ENCODE measurements around the gene NBR1.

- TF ChIP-seq CTCF (conservative IDR thresholded peaks at IDR 0.05; ENCODE audit: low read depth in 2 of 2), result no peak
- TF ChIP-seq EZH2 (IDR thresholded peaks at IDR 0.05; ENCODE audit: low read depth, unreplicated experiment), result no peak
- no peak for TF ChIP-seq ZNF462 (CRISPR knock-in tag; IDR thresholded peaks at IDR 0.05)
- TF ChIP-seq, protein P1, sequence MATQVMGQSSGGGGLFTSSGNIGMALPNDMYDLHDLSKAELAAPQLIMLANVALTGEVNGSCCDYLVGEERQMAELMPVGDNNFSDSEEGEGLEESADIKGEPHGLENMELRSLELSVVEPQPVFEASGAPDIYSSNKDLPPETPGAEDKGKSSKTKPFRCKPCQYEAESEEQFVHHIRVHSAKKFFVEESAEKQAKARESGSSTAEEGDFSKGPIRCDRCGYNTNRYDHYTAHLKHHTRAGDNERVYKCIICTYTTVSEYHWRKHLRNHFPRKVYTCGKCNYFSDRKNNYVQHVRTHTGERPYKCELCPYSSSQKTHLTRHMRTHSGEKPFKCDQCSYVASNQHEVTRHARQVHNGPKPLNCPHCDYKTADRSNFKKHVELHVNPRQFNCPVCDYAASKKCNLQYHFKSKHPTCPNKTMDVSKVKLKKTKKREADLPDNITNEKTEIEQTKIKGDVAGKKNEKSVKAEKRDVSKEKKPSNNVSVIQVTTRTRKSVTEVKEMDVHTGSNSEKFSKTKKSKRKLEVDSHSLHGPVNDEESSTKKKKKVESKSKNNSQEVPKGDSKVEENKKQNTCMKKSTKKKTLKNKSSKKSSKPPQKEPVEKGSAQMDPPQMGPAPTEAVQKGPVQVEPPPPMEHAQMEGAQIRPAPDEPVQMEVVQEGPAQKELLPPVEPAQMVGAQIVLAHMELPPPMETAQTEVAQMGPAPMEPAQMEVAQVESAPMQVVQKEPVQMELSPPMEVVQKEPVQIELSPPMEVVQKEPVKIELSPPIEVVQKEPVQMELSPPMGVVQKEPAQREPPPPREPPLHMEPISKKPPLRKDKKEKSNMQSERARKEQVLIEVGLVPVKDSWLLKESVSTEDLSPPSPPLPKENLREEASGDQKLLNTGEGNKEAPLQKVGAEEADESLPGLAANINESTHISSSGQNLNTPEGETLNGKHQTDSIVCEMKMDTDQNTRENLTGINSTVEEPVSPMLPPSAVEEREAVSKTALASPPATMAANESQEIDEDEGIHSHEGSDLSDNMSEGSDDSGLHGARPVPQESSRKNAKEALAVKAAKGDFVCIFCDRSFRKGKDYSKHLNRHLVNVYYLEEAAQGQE (IDR thresholded peaks at IDR 0.05; ENCODE audit: unreplicated experiment), result no peak
- TF ChIP-seq POLR2AphosphoS5 (IDR thresholded peaks at IDR 0.05; ENCODE audit: low read depth), result no peak
- TF ChIP-seq CREB1 (CRISPR knock-in tag; IDR thresholded peaks at IDR 0.05; ENCODE audit: low read depth), result no peak
- TF ChIP-seq ZNF114 (CRISPR knock-in tag; IDR thresholded peaks at IDR 0.05), result no peak
- no peak for TF ChIP-seq NANOG (IDR thresholded peaks at IDR 0.05; ENCODE audit: borderline replicate concordance)
- TF ChIP-seq EZH2phosphoT487 (IDR thresholded peaks at IDR 0.05; ENCODE audit: unreplicated experiment), result no peak
- no peak for TF ChIP-seq ZNF331 (CRISPR knock-in tag; IDR thresholded peaks at IDR 0.05; ENCODE audit: low read depth)
Observed at GRCh38 chr17:43142153-43142552, 28.9 kb upstream of the NBR1 start.

Data from GM23338 (cell line).